Caco-2 (cell line): ENCODE measurements around the gene TTYH1. TPM values are rescaled to one million over a fixed set of nuclear protein-coding genes. Genes with fewer than 3 reads are reported as not detected.
A peak's percentile ranks its signal among the peaks of the same experiment; 100 is the strongest.

Source experiments
- BruUV-seq: library from RNA; stranded (reverse); fragments of 400-500 nt; replicated peaks from 2 replicates; lab custom pipeline; 2021; lab: Mats Ljungman, UMichigan
- CTCF ChIA-PET: fragments of 300-600 bp; sonication (Branson Sonifier 250); formaldehyde crosslinking; loops from one replicate; lab custom pipeline; 2022; ENCODE audit warnings: antibody characterized with exemption; lab: Charles Lee
- POLR2A ChIA-PET: fragments of 300-600 bp; sonication (Branson Sonifier 250); formaldehyde crosslinking; loops from one replicate; lab custom pipeline; 2022; ENCODE audit warnings: antibody characterized with exemption; lab: Charles Lee
- DNase-seq, 2 experiments: peaks; one replicate each; pipeline versions ENCODE4 v3.0.0 to v3.0.0-alpha.2; 2020 to 2022
- H3K27me3 ChIP-seq: replicated peaks from 2 replicates; pipeline ENCODE4 v1.6.0; 2011; ENCODE audit warnings: low read length; ENCODE audit not compliant: control insufficient read depth, insufficient read depth
- H3K36me3 ChIP-seq: 2 replicates; pipeline ENCODE4 v1.5.1; 2011; ENCODE audit warnings: low read length; ENCODE audit not compliant: control insufficient read depth, insufficient read depth
- H3K4me1 ChIP-seq: fragments of 250-450 bp; sonication (Bioruptor Pico); 2 replicates; pipeline ENCODE4 v1.5.1; 2020; ENCODE audit warnings: mild to moderate bottlenecking
- H3K4me3 ChIP-seq: 2 replicates; pipeline ENCODE4 v1.5.1; 2011; ENCODE audit warnings: low read depth, mild to moderate bottlenecking, control low read depth, low read length
- H3K9me3 ChIP-seq: fragments of 250-450 bp; sonication (Bioruptor Pico); 2 replicates; pipeline ENCODE4 v1.5.1; 2020; ENCODE audit warnings: mild to moderate bottlenecking, moderate library complexity
- H3K27ac Mint-ChIP-seq: one replicate; pipeline ENCODE4 v1.8.0; 2022; ENCODE audit warnings: mixed read lengths; ENCODE audit not compliant: unreplicated experiment
- H3K27me3 Mint-ChIP-seq: one replicate; pipeline ENCODE4 v1.8.0; 2022; ENCODE audit warnings: mixed read lengths; ENCODE audit not compliant: insufficient read depth, unreplicated experiment
- H3K36me3 Mint-ChIP-seq: one replicate; pipeline ENCODE4 v1.8.0; 2022; ENCODE audit warnings: mild to moderate bottlenecking, mixed read lengths; ENCODE audit not compliant: insufficient read depth, unreplicated experiment
- H3K4me1 Mint-ChIP-seq: one replicate; pipeline ENCODE4 v1.8.0; 2022; ENCODE audit warnings: low read depth, mixed read lengths; ENCODE audit not compliant: unreplicated experiment
- H3K4me3 Mint-ChIP-seq: one replicate; pipeline ENCODE4 v1.8.0; 2022; ENCODE audit warnings: mild to moderate bottlenecking, moderate library complexity, mixed read lengths; ENCODE audit not compliant: unreplicated experiment
- H3K9me3 Mint-ChIP-seq: one replicate; pipeline ENCODE4 v1.8.0; 2022; ENCODE audit warnings: mixed read lengths; ENCODE audit not compliant: unreplicated experiment
- CTCF ChIP-seq, 2 experiments: fragments of 200-600 bp in 1 of 2; IDR thresholded peaks; 1 replicate in 1 of 2; 2 replicates in 1 of 2; pipeline versions ENCODE4 v1.5.1 to v1.8.0; 2011 to 2022; ENCODE audit warnings: antibody characterized with exemption in 1 of 2, control low read depth in 1 of 2, inconsistent platforms in 1 of 2, low read depth in 1 of 2, low read length in 1 of 2, mild to moderate bottlenecking in 1 of 2, moderate library complexity in 1 of 2; ENCODE audit not compliant: insufficient read depth in 1 of 2, severe bottlenecking in 1 of 2, unreplicated experiment in 1 of 2
- intact Hi-C: fragments of 100-400 bp; cut with micrococcal nuclease; formaldehyde crosslinking; loops from one replicate; pipeline ENCODE4 v1.10.0; 2022; ENCODE audit not compliant: unreplicated experiment
- total RNA-seq: library from RNA; stranded (reverse); gene quantifications from 2 replicates; pipeline ENCODE4 v1.2.3, GENCODE V29; 2022

Gene TTYH1
- total RNA-seq, 1 experiment from 2014 or later = not detected

DNA sequence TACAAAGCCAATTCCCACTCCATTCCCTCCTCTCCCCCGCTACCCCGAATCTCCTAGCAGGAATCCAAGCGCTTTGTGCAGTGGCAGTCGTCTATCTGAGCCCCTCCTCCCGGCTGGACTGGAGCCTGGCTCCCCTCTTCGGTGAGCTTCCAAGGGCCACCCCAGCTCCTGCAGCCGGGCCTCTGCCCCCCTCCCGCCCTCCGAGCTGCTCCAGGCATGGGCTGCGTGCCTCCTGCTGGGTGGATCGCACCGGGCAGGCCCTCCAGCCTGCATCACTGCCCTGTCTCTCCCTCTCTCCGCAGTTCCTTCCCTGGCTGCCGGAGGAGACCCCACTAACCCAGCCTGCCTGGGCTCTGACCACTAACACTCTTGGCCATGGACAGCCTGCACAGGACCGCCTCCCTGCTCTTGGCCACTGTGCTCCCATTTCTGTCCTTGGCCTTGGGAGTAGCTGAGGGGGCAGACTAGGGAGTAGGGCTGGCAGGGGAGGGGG, 20.8 kb downstream of the TTYH1 start:
- DNase-seq = no peak
- Histone ChIP-seq H3K9me3 (no peaks in the 10 kb centered on the region), H3K4me1 (no peaks in the 10 kb centered on the region; the same call in 1 of the 2 replicates), H3K27me3 (no peaks in the 10 kb centered on the region), H3K36me3 (no peaks in the 10 kb centered on the region), H3K4me3 (no peak overlapping the region)
- POLR2A ChIA-PET = no interaction called here
- no peaks in the 10 kb centered on the region for H3K9me3 Mint-ChIP-seq
- no TSS peak for BruUV-seq
- peaks cover 3% of the 10 kb centered on the region for H3K27me3 Mint-ChIP-seq
- no peak for TF ChIP-seq CTCF (IDR thresholded peaks at IDR 0.05; ENCODE audit: insufficient read depth in 1 of 2, low read depth in 1 of 2, low read length in 1 of 2, severe bottlenecking in 1 of 2, unreplicated experiment in 1 of 2)
- peaks cover 9% of the 10 kb centered on the region for H3K4me1 Mint-ChIP-seq
- H3K36me3 Mint-ChIP-seq = peaks cover 37% of the 10 kb centered on the region
- CTCF ChIA-PET = no interaction called here
- no peak overlapping the region for H3K27ac Mint-ChIP-seq
- H3K4me3 Mint-ChIP-seq = no peak overlapping the region
- intact Hi-C loops = no loop called here

- H3K4me1 Mint-ChIP-seq = peaks cover 9% of the 10 kb centered on the region
- H3K9me3 Mint-ChIP-seq = no peaks in the 10 kb centered on the region
- DNase-seq = no peak
- no peak for TF ChIP-seq CTCF (IDR thresholded peaks at IDR 0.05; ENCODE audit: insufficient read depth in 1 of 2, low read depth in 1 of 2, low read length in 1 of 2, severe bottlenecking in 1 of 2, unreplicated experiment in 1 of 2)
- Histone ChIP-seq H3K27me3 (no peaks in the 10 kb centered on the region), H3K4me3 (no peak overlapping the region), H3K36me3 (no peaks in the 10 kb centered on the region), H3K9me3 (no peaks in the 10 kb centered on the region), H3K4me1 (no peaks in the 10 kb centered on the region; the same call in 1 of the 2 replicates)
- intact Hi-C loops = no loop called here
- no peak overlapping the region for H3K27ac Mint-ChIP-seq
- H3K36me3 Mint-ChIP-seq = peaks cover 36% of the 10 kb centered on the region
- BruUV-seq = no TSS peak
- H3K27me3 Mint-ChIP-seq = no peaks in the 10 kb centered on the region
- ChIA-PET CTCF (no interaction called here), POLR2A (no interaction called here)
- H3K4me3 Mint-ChIP-seq = no peak overlapping the region
These were observed 21.5 kb downstream of the TTYH1 start for GRCh38 chr19:54436628-54437252.

DNA sequence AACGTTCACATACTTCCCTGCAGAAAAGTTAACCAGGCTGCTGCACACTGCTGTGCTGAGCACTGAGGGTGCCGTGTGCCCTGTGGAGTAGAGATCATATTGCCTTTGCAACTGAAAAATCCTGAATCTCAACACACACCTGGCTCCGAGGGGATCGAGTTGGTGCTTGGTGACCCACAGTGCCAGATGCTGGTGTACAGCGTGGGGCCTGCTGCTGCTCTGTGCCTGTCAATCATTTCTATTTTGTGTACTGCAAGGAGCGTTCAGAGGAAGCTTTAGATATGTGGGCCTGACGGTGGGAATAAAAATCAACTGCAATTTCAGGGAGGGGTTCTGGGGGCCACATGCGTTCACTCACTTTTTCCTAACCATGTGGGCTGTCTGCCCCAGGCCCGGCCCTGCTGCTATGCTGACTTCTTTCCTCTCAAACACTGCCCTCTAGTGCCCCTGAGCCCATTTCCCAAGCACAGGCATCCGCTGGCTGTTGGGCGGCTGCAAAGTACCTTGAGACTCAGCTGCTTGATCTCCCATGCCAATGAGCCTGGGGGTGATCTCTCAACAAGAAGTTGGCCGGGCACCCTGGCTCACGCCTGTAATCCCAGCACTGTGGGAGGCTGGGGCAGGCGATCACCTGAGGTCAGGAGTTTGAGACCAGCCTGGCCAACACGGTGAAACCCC, 24.0 kb downstream of the TTYH1 start:
- POLR2A ChIA-PET = interaction anchor here (0.6 kb wide), 1 partner anchor 9 kb away, joined by 3 read pairs; the partner anchor contains the start of gene LENG8
- Histone ChIP-seq H3K4me3 (no peak overlapping the region), H3K4me1 (peaks cover 2% of the 10 kb centered on the region; the same call in 1 of the 2 replicates), H3K36me3 (no peaks in the 10 kb centered on the region), H3K9me3 (no peaks in the 10 kb centered on the region), H3K27me3 (no peaks in the 10 kb centered on the region)
- Mint-ChIP-seq H3K36me3 (peaks cover 51% of the 10 kb centered on the region), H3K27ac (no peak overlapping the region), H3K27me3 (no peaks in the 10 kb centered on the region), H3K4me1 (no peaks in the 10 kb centered on the region), H3K9me3 (no peaks in the 10 kb centered on the region), H3K4me3 (no peak overlapping the region)
- CTCF ChIA-PET = interaction anchor here (0.6 to 0.8 kb wide), 2 partner anchors 9 to 34 kb away, joined by 3 read pairs; partner anchors contain the start of gene CDC42EP5
- peak; percentile 67 to 68 for TF ChIP-seq CTCF (IDR thresholded peaks at IDR 0.05; ENCODE audit: insufficient read depth in 1 of 2, low read depth in 1 of 2, low read length in 1 of 2, severe bottlenecking in 1 of 2, unreplicated experiment in 1 of 2)
- no TSS peak for BruUV-seq
- intact Hi-C loops = no loop called here
- DNase-seq = peak; percentile 57 to 63
